ENCODE results near the gene TAS2R3.

TAS2R3 gene

GRCh38 chr7:141788296-141788695 lies 24.4 kb downstream of the TAS2R3 start:
- no peak for DNase-seq

GRCh38 chr7:141789917-141790316 lies 26.0 kb downstream of the TAS2R3 start, which contains the start of gene TAS2R5:
Gene TAS2R5 (plus strand): TSS chr7:141790217. CDS start chr7:141790362, 145 bp downstream.
- no peak for DNase-seq

GRCh38 chr7:141792526-141792925 lies 28.6 kb downstream of the TAS2R3 start:
- no peak for DNase-seq
